GM21825 (cell line): ENCODE data around the gene ACAP2.
A peak's percentile ranks its signal among the peaks of the same experiment; 100 is the strongest.

Experiments
- ATAC-seq: cut with Tn5 transposase; IDR thresholded peaks from one replicate; pipeline ENCODE4 v1.9.1; 2021; ENCODE audit warnings: mild to moderate bottlenecking, moderate library complexity; ENCODE audit not compliant: unreplicated experiment

ACAP2 gene

DNA sequence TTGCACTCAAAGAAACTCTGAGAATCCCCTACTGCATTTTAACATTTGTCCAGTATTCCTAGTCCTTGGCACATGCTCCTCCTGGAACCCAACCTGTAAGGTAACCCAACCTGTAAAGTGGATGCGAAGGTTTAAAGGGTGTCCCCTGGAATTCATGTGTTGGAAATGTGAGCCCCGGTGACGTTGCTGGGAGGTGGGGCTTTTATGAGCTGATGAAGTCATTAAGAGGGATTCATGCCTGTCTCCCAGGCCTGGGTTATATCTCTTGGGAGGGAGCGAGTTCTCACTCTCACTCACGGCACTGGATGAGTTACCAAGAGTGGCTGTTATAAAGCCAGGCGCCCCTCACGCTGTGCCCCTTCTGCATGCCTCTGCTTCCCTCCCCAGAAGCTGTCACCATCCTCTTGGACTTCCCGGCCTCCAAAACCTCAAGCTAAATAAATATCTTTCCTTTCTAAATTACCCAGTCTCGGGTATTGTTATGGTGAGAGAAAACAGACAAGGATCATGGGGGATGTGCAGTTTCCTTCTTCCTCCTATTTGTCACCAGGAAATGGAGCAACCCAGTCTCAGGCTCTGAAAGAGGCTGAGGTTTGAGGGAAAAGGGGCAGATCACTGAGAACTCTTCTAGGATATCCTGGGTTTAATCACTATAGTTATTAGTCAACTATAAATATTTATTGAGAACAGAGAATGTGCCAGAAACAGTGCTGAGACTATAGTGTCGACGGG is 179.5 kb downstream of the ACAP2 start:
- no peak for ATAC-seq

DNA sequence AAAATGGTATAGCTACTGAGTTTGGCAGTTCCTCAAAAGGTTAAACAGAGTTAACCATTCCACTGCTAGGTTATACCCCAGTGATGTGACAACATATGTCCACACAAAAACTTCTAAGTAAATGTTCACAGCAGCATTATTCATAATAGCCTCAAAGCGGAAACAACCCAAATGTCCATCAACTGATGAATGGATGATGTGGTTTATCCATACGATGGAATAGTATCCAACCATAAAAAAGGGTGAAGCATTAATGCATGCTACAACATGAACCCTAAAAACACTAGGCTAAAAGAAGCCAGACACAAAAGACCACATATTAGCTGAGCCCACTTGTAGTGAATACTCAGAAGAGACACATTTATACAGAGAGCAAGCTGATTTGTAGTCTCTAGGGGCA is 180.9 kb downstream of the ACAP2 start:
- ATAC-seq, result no peak

DNA sequence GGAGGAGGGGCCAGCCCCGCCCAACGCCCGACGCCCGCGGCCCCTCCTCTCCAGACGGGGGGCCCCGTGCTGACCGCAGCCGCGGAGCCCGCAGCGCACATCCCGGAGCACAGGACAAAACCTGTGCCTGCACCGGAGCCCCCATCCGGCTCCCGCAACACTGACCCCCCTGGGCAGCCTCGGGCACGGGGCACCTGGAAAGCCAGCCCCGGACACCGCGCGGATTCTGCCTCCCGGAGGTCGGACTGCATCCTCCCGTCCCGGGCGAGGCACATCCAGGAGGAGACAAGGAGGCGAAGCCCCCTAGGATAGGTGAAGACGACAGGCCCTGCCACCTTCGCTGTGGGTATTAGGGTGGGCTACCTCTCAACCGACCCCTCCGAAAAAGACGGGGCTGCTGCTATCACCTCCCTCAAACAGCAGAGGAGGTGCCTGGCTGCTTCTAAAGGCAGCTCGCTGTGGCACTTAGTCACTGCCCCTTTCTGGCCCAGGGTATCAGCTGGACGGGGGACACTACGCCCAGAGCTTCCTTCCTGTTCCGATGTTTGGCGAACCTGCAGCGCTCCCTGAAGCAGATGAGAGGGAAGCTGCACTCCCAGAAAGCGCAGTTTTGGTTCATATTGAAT is 182.4 kb downstream of the ACAP2 start:
- peak; percentile 14 for ATAC-seq

DNA sequence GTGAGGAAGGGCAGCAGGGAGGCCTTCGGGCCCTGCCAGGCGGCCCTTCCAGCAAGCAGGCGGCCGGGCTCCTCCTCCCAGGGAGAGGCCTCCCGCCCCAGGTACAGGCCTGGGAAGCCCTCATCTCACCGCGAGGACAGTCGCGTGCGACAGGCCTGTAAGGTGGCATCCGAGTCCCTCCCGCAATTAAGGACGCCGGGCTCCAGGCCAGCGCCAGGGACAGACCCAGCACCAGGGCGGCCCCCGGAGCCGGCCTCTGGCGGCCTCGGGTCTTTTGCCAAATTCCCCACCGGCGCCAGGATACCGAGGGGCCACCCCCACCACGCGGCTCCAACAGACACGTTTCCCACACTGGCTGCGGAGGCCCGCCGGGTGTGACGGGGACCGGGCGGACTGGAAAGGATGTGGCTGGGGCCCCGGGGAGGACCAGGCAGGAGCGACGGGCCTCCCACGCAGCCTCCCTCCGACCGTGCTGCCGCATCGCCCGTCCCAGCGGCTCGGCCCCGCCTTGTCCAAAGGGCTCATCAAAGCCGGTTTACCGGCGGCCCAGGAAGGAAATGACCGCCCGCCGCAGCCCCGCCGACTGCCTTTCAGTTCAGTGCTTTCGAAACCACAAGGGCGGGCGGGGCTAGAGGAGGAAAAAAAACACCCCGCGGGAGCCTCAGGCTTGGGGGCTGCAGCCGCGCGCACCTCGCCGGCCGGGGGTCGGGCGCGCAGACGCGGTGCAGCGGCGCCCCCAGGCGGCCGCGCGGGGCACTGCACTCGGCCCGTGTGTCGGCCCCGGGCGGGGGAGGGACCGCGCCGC is 183.1 kb downstream of the ACAP2 start:
- peak; percentile 68 for ATAC-seq

DNA sequence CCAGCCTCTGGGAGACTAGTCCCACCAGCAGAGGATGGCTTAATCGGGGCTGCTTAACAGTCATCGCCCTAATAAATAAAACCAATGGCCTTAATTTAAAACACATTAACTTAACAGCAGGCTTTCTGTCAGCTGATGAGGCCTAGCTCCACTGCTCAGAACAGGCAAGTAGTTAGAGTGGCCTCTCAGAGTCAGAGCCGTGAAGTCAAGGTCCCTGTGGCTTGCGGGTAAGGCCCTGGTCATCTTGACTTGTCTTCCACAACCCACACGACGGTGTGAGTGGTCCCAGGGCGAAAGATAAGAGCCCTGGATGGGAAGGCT is 183.7 kb downstream of the ACAP2 start:
- ATAC-seq, result no peak

DNA sequence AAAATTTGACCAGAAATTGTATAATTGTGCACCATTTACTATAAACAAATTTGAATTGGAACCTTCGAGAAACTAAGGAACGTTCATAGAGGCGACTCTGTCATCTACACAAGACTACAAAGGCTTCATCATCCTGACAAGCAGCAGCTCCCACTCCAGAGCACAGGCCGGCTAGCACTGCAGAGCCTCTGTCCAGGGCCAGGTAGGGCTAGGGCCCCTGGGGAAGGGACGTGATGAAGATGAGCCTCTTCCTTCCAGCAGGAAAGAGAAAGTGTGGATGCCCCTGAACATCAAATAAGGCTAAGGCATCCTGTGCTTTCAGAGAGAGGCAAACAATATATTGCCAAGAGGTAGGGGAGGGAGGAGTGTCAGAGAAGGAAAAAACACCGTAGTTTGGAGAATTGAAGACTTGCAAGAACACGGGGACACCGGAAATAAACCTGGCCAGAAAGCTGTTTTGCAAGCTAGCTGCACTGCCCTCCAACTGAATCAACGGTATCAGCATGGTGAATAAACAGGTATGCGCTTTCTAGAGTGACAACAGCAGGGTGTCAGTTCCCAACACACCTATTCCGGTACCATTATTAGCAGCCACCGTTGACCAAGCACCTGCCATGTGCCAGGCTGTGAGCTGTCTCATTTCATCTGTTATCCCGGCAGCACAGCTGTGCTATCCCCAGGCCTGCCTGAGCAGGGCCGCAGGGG is 184.2 kb downstream of the ACAP2 start:
- no peak for ATAC-seq

DNA sequence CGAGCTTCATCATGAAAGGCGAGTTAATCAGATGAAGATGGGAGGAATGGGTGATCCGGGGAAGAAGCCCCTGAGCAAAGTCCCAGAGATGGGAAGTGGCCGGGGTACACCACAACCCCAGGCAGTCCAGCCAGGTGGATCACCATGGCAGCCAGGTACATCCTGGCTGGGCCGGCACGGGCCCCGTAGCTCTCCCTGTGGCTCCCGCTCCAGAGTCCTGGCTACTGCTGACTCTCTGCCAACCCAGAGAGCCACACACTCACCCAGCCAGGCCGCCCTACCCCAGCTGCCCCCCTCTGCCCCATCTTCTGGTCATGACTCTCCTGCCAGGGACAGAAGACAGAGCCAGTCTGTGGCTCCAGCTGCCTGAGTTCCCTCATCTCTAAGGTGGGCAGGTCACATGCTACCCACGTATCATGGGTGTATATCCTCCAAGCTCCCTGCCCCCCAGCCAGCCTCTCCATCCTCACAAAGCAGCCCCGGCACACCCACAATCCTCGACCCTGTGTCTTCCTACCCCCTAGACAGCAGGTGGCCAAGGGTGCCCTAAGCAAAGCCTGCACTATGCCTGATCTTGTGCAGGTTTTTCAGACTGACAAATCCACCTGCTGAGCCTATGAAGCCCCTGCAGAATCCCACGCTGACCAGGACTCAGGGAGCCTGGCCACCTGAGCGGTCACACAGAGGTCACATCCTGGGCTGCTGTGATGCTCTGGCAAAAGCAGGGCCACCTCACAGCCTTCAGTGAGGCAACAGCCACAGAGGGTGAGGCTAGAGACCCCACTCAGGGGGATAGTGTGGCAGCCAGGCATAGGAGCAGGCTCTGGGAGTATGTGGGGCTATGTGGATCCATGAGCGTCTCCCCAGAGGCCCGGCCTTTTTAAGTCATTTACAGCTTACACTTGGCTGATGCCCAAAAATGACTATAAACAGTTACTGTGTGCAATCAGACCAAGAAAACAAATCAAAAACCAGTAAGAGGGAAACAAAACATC is 185.1 kb downstream of the ACAP2 start:
- ATAC-seq, result no peak

DNA sequence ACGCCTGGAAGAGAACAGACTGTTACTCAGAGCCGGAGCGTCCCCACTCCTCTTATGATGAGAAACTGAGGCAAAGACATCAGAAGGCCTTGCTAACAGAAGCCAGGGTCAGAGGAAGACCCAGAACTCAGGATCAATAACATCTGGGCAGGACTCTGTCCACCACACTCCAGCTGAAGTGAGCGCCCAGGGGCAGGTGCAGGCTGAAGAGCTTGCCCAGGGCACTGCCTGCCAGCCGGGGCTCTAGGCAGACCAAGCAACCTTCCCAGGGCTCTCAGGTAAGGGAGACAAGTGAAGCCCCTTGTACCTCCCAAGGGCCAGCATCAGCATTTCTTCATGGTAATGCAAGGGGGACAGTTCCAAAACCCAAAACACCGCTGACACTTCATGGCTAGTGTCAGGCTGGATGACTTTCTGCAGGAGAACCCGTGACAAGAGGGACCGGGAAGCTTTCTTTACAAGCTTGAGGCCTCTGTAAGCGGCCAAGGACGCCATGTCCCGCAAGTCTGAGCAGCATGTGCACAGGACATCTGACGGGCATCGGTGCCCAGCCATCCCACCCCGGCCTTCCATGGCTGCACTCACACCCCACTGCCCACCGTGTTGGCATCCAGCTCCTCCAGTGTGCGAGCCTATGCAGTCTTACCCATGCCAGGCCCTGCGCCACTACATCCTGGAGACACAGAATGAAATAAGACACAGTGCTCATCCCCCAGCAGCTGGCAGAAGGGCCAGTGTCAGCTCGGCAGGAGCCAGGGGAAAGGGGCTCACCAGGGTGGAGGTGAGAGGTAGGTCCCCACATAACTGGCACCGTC is 186.0 kb downstream of the ACAP2 start:
- no peak for ATAC-seq

DNA sequence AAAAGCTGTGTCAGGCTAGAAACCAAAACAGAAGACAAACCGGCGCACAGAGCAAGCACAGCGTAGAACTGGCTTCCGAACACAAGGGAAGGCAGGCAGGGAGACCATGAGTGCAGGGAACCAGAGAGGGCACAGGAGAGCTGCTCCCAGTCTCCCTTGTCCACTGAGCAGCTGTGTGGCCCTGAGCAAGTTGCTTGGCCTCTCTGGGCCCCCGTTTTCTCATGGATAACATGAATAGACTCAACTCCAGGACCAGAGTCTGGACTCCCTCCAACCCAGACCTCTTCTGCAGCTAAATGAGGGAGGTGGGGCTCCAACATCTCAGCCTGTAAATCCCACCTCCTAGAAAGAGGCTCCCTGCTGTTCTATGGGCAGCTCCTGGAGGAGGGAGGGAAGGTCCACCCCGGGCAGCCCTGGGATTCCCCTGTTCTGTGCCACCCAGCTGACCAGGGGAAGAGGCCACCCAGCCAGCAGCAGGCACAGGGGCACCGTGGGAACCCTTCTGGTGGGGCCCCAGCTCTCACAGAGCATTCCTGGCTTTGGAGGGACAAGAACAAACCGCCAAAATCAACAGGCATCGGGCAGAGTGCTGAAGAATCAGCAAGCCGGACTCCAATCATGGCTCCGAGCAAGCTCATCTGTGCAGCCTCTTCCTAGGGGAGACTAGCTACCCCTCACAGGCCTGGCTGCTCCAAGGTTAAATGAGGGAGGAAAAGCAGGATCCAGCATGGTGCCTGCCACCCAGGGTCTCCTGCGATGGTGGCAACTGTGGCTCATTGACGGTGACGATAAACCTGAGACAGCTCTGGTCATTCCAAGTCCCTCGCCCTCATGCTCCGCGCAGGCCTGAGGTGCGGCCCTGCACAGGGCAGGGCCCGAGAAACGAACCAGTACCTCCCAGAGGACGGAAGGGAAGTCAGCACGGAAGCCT is 187.0 kb downstream of the ACAP2 start:
- ATAC-seq, result no peak

DNA sequence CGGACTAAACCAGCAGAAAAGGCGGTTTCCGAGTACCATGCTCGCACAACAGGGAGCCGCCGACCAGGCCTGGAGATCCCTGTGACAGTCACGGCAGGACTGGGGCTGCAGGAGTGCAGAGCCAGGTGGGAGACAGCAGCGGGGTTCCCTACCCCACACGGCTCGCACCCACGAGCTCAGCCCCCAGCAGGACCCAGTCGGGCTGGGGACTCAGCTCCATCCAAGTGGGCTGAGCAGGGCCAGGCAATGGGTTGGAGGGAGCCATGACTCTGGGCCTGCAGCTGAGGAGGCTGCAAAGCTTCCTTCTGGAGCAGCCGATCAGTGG is 187.7 kb downstream of the ACAP2 start:
- no peak for ATAC-seq

DNA sequence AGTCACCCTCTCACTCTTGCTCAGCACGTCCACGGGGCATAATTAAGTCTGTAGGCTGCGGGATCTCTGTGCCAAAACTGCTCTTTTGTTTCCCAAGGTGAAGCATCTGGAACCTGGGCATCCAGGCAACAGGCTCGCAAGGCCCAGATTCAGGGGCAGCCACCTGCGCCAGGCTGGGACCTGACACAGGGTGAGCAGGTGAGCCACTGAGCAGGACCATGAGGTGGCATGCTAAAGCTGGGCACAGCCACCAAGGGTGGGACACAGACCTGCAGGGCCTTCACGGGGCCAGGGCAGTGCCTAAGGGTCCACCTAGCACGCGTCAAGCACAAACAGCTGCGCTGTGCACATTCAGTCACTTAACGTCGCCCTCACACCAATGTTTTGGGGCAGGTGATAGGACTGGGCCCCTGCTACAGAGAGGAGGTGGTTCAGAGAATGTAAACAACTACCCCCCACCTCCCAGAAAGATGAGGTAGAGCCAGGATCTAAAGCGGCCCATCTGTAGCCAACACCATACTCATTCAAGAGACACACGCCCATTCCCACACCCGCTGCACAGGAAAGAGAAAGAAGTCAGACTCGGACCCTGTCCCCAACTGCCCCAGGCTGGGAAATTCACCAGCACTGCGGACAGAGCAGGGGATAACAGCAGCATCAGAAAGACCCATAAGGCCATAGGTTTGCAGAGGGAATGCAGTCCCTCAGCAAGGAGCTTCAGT is 188.2 kb downstream of the ACAP2 start:
- no peak for ATAC-seq

DNA sequence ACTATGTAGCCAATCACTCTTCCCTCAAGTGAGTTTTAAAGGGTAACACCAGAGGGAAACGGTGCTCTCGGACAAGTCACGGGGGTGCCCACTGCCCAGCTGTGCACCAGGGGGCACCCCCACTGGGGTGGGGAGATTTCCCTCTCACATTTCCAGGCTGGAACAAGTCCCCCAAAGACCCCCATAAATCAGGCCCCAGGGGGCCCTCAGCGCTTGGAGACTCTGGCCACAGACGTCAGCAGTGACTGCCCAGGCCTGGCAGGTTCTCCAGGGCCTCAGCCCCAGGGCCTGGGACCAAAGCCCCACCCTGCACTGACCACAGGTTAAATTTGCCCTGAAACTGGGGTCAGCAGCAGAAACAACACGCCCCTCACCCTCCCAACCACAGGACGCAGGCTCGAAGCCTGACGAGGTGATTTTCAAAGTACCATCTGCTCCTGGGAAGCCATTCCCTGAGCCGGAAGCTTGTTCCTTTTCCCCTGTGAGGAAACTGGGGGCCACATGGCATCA is 188.8 kb downstream of the ACAP2 start:
- ATAC-seq, result no peak

DNA sequence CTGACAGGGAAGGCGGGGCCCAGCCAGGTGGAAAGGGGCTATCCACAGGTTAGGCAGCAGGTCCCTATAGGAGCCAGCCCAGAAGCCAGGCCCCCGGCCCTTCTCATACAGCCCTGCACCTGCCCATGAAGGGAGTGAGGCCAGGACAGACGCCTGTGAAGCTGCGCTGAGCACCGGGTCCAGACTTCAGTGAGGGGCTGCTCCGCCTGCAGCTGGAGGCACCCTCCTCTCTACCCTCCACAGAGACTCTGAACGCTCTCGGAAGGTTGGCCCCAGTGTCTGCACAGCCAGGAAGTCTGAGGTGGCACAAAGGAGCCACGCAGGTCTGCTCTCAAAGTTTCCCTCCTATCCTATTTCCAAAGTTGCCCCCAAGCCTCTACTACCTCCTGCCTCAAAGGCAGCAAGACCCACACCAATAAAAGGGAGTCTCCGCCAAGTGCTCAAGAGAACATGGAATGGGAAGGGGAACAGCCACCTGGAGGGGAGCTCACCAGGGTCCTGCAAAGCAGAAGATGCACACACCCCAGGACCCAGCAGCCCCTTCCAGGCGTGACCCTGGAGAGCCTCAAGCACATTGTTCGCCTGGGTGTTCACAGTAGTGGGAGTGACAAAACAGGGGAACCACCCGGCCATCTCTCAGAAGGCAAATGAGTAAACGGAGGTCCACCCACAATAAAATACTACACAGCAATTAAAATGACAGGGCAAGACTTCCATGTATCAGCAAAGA is 191.3 kb downstream of the ACAP2 start:
- ATAC-seq, result no peak

DNA sequence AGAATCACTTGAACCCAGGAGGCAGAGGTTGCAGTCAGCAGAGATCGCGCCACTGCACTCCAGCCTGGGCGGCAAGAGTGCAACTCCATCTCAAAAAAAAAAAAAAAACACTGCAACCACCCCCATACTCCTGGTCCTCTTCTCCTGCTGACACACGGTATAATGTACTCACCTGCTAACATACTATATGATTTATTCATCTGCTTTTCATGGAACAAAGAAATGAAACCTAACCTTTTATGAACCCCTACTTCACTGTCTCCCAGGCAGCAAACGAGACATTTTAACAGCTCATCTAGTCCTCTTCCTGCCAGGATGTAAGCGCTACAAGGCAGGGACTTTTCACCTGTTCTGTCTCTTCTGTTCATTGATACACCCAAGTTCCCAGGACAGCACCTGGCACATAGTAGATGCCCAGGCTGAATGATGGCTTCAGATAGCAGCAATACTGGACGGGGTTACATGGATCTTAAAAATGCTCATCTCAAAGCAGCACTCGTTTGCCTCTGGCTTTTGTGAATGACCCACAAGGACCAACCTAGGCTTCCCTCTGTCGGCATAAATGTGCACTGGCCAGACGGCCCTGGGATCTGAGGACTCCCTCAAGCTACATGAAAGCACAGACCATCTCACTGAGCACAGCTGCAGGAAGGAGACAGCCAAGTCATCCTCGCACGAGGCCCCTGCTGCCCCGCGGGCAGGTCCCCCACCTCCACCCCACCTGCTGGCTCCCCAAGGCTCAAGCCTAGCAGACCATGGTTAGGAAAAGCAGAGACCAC is 192.2 kb downstream of the ACAP2 start:
- no peak for ATAC-seq

DNA sequence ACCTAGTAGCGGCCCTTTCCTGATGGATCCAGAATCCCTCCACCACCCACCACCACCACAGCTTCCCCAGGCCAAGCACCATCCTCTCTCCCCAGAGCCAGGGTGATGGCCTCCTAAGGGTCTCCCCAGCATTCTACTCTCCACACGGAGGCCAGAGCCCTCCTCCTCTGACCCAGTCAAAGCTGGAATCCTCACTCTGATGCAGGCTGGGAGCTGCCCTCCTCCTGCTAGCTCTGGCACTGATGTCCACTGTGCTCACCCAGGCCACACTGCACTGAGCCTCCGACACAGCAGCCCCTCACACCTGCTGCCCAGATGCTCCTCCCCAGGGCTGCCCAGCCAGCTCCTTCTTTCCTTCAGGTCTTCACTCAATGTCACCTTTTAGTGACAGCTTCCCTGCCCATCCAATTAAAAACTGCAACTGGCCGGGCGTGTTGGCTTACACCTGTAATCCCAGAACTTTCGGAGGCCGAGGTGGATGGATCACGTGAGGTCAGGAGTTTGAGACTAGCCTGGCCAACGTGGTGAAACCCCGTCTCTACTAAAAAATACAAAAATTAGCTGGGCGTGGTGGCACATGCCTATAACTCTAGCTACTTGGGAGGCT is 192.9 kb downstream of the ACAP2 start:
- no peak for ATAC-seq
